K562 (cell line): ENCODE measurements around the gene SERPINA12. TPM values are rescaled to one million over a fixed set of nuclear protein-coding genes. Genes with fewer than 3 reads are reported as not detected.

ENCODE experiments used
- ATAC-seq: fragments of 200-7000 bp; cut with Tn5 transposase; 3 replicates; pipeline ENCODE4 v1.9.1; 2020; ENCODE audit warnings: moderate library complexity
- BruUV-seq: library from RNA; stranded (reverse); fragments of 400-500 nt; replicated peaks from 2 replicates; lab custom pipeline; 2021; lab: Mats Ljungman, UMichigan
- CTCF ChIA-PET: fragments of 300-600 bp; formaldehyde crosslinking; extraction: SDS; loops from one replicate; lab custom pipeline; 2021; ENCODE audit warnings: low intra/inter-chr PET ratio; lab: Yijun Ruan, JAX
- POLR2A ChIA-PET: fragments of 300-600, 350-650 bp; sonication (Branson Sonifier 250); formaldehyde crosslinking; extraction: SDS; loops from one replicate; lab custom pipeline; 2021; ENCODE audit warnings: antibody characterized with exemption, inconsistent platforms; lab: Yijun Ruan, JAX
- DNase-seq, 4 experiments: peaks; one replicate each; pipeline versions ENCODE4 v3.0.0 to v3.0.0-alpha.2; 2011 to 2018; ENCODE audit warnings: low spot score in 3 of 4, mixed read lengths in 3 of 4; ENCODE audit errors: extremely low read depth in 1 of 4
- FAIRE-seq: peaks from 2 replicates; lab custom pipeline; 2011; peaks lifted over from hg19 to GRCh38; lab: Jason Lieb, UNC
- H2AFZ ChIP-seq: 2 replicates; pipeline ENCODE4 v1.6.0; 2011; ENCODE audit warnings: low read depth, low read length, control low read depth, inconsistent platforms
- H3K27ac ChIP-seq: fragments of 200-600 bp; 3 replicates; pipeline ENCODE4 v1.8.0; 2011; ENCODE audit warnings: low read depth, mild to moderate bottlenecking, control low read depth, inconsistent platforms, low read length, moderate library complexity, mixed read lengths; ENCODE audit errors: extremely low read depth
- H3K27me3 ChIP-seq, 2 experiments: fragments of 300-600 bp in 1 of 2; 2 replicates in 1 of 2; 3 replicates in 1 of 2; pipeline versions ENCODE4 v1.6.0 to v1.8.0; 2011; ENCODE audit warnings: inconsistent platforms in 2 of 2, low read length in 2 of 2, mild to moderate bottlenecking in 1 of 2, mixed read lengths in 1 of 2, moderate library complexity in 1 of 2; ENCODE audit not compliant: control insufficient read depth in 2 of 2, insufficient read depth in 2 of 2
- H3K36me3 ChIP-seq: fragments of 300-600 bp; 3 replicates; pipeline ENCODE4 v1.8.0; 2011; ENCODE audit warnings: mild to moderate bottlenecking, low read length, inconsistent platforms; ENCODE audit not compliant: control insufficient read depth, insufficient read depth
- H3K4me1 ChIP-seq, 2 experiments: fragments of 200-600 bp in 1 of 2; replicated peaks in 1 of 2; 2 replicates in 1 of 2; 3 replicates in 1 of 2; pipeline versions ENCODE4 v1.5.1 to v1.8.0; 2011; ENCODE audit warnings: inconsistent platforms in 2 of 2, low read length in 2 of 2, mild to moderate bottlenecking in 1 of 2, mixed read lengths in 1 of 2, moderate library complexity in 1 of 2; ENCODE audit not compliant: control insufficient read depth in 2 of 2, insufficient read depth in 2 of 2
- H3K4me2 ChIP-seq: 2 replicates; pipeline ENCODE4 v1.6.1; 2011; ENCODE audit warnings: low read length, control low read depth, inconsistent platforms, mixed read lengths; ENCODE audit not compliant: insufficient read depth
- H3K4me3 ChIP-seq: fragments of 200-600 bp; sonication (generic), shearing (Covaris generic); 2 replicates; pipeline ENCODE4 v1.5.1; 2016; ENCODE audit warnings: control low read depth, inconsistent platforms
- H3K79me2 ChIP-seq: fragments of 200-600 bp; 3 replicates; pipeline ENCODE4 v1.8.0; 2011; ENCODE audit warnings: low read length, inconsistent platforms; ENCODE audit not compliant: control insufficient read depth, insufficient read depth
- H3K9ac ChIP-seq, 2 experiments: 2 replicates each; pipeline versions ENCODE4 v1.6.0 to v1.6.1; 2011; ENCODE audit warnings: low read depth in 2 of 2, low read length in 2 of 2, control low read depth in 1 of 2, inconsistent platforms in 1 of 2, mild to moderate bottlenecking in 1 of 2, mixed read lengths in 1 of 2; ENCODE audit not compliant: insufficient read depth in 1 of 2
- H3K9me1 ChIP-seq: one replicate; pipeline ENCODE4 v1.6.0; 2011; ENCODE audit warnings: inconsistent platforms, mild to moderate bottlenecking, low read length, moderate library complexity; ENCODE audit not compliant: control insufficient read depth, insufficient read depth
- H3K9me3 ChIP-seq: replicated peaks from 2 replicates; pipeline ENCODE4 v1.5.1; 2011; ENCODE audit warnings: low read depth, low read length, inconsistent platforms; ENCODE audit not compliant: control insufficient read depth, insufficient read depth
- H4K20me1 ChIP-seq: replicated peaks from 2 replicates; pipeline ENCODE4 v1.6.1; 2011; ENCODE audit warnings: low read length, inconsistent platforms, mixed read lengths; ENCODE audit not compliant: control insufficient read depth, insufficient read depth
- FOXA1 ChIP-seq: fragments of 450-650 bp; IDR thresholded peaks from 2 replicates; pipeline ENCODE4 v1.6.1; 2016; ENCODE audit warnings: mild to moderate bottlenecking, borderline replicate concordance
- IFI16 ChIP-seq: fragments of 250-450 bp; sonication (Bioruptor Pico); IDR thresholded peaks from 2 replicates; pipeline ENCODE4 v2.1.2; 2022; ENCODE audit warnings: mild to moderate bottlenecking, inconsistent platforms
- LARP7 ChIP-seq: fragments of 450-650 bp; IDR thresholded peaks from 2 replicates; pipeline ENCODE4 v1.6.1; 2016
- LEF1 ChIP-seq: fragments of 450-650 bp; IDR thresholded peaks from 2 replicates; pipeline ENCODE4 v1.6.1; 2016; ENCODE audit warnings: mild to moderate bottlenecking
- NFIX ChIP-seq: fragments of 250-450 bp; sonication (Bioruptor Pico); IDR thresholded peaks from 2 replicates; pipeline ENCODE4 v1.4.0; 2020; ENCODE audit warnings: low read depth, mild to moderate bottlenecking, moderate library complexity
- NFYB ChIP-seq: IDR thresholded peaks from 2 replicates; pipeline ENCODE4 v1.6.1; 2011; ENCODE audit warnings: mild to moderate bottlenecking, moderate library complexity; ENCODE audit not compliant: insufficient read length; ENCODE audit errors: extremely low read depth
- POLR2AphosphoS2 ChIP-seq: IDR thresholded peaks from 2 replicates; pipeline ENCODE4 v1.6.1; 2012; ENCODE audit warnings: low read length, improper control_type of control experiment
- PTBP1 ChIP-seq: fragments of 200-400 bp; formaldehyde crosslinking; IDR thresholded peaks from 2 replicates; pipeline ENCODE4 v1.6.1; 2017; ENCODE audit warnings: low read depth, low read length
- RBM22 ChIP-seq: fragments of 200-400 bp; formaldehyde crosslinking; IDR thresholded peaks from 2 replicates; pipeline ENCODE4 v1.6.1; 2018; ENCODE audit warnings: low read length, low read depth; ENCODE audit not compliant: poor library complexity, severe bottlenecking
- ZSCAN32 ChIP-seq: fragments of 450-650 bp; formaldehyde crosslinking; IDR thresholded peaks from 2 replicates; pipeline ENCODE4 v1.4.0; 2020; ENCODE audit warnings: mild to moderate bottlenecking, moderate library complexity
- WGBS: fragments of 100-300 bp; shearing (Covaris generic); methylation state at CpG from one replicate; pipeline ENCODE4 v1.1.6; 2016; ENCODE audit warnings: low coverage, mixed read lengths; ENCODE audit not compliant: insufficient coverage; ENCODE audit errors: missing lambda C conversion rate; 5-methylcytosine and 5-hydroxymethylcytosine counted together
- in situ Hi-C: fragments of 300-500 bp; cut with MboI; formaldehyde crosslinking; loops from 4 replicates; pipeline ENCODE4 v1.15.0; 2018; ENCODE audit warnings: inconsistent platforms, mixed read lengths
- intact Hi-C: fragments of 100-400 bp; cut with micrococcal nuclease; formaldehyde crosslinking; loops from 2 replicates; pipeline ENCODE4 v1.14.2; 2022
- polyA plus RNA-seq, 8 experiments: library from polyadenylated mRNA; depleted of rRNA in 4 of 8; stranded (reverse) in 5 of 8; unstranded in 3 of 8; fragments of >200 nt; fragmentation: Nextera tagmentation in 2 of 8; fragmentation: Illumina TruSeq in 1 of 8; extraction: Ambion mirVana in 2 of 8; extraction: Trizol in 1 of 8; gene quantifications; 2 replicates each; pipeline versions ENCODE4 v1.2.1 to v1.2.3, GENCODE V29; 2011 to 2014; ENCODE audit warnings: inconsistent platforms in 1 of 8, missing spikeins in 1 of 8
- total RNA-seq, 7 experiments: library from RNA; depleted of rRNA in 6 of 7; stranded (reverse); fragments of >200 nt in 6 of 7; fragmentation: Illumina TruSeq in 2 of 7; extraction: Trizol in 2 of 7; gene quantifications; 2 replicates each; pipeline versions ENCODE4 v1.2.1 to v1.2.3, GENCODE V29; 2011 to 2021; ENCODE audit warnings: low replicate concordance in 1 of 7
- TF ChIP-seq, protein P1 (sequence below): sonication (generic); formaldehyde crosslinking; IDR thresholded peaks from 2 replicates; pipeline ENCODE4 v1.8.0; 2022; ENCODE audit warnings: mild to moderate bottlenecking, missing genetic modification reagents
- TF ChIP-seq, protein P2 (sequence below): fragments of 450-650 bp; IDR thresholded peaks from 2 replicates; pipeline ENCODE4 v1.6.1; 2016; ENCODE audit warnings: missing biosample characterization, missing genetic modification characterization
- TF ChIP-seq, protein P3 (sequence below), 2 experiments: fragments of 450-650 bp; IDR thresholded peaks; 2 replicates each; pipeline ENCODE4 v1.6.1; 2018; ENCODE audit warnings: mild to moderate bottlenecking in 2 of 2, low read depth in 1 of 2; ENCODE audit not compliant: partially characterized antibody in 2 of 2

SERPINA12 gene
- total and polyA plus RNA-seq, 9 of the 15 experiments (the other 6 are each of a cell fraction or from before 2014, with no cell fraction given), result not detected

DNA sequence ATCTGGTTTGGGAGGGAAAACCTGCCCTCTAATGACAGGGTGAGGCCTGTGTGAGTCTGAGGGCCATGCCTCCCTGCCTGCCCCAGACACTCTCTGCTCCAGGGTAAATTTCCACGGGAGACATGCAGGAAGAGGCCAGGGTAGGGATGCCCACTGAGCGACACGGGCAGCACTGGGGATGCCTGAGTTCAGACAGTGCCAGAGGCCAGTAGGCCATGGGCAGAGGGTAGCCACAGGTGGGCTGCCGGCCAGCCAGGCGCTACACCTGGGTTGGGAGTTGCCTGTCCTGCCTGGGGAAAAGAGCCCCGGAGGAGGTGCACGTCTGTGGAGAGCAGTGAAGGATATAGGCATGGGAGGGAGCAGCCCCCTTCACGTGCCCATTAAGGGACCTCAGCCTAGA lies 3.6 kb downstream of the SERPINA12 start (continued):
- no peak for TF ChIP-seq LARP7
- no peak for TF ChIP-seq FOXA1
- no peak for TF ChIP-seq LEF1
- TF ChIP-seq PTBP1, result no peak
- TF ChIP-seq, protein P1, sequence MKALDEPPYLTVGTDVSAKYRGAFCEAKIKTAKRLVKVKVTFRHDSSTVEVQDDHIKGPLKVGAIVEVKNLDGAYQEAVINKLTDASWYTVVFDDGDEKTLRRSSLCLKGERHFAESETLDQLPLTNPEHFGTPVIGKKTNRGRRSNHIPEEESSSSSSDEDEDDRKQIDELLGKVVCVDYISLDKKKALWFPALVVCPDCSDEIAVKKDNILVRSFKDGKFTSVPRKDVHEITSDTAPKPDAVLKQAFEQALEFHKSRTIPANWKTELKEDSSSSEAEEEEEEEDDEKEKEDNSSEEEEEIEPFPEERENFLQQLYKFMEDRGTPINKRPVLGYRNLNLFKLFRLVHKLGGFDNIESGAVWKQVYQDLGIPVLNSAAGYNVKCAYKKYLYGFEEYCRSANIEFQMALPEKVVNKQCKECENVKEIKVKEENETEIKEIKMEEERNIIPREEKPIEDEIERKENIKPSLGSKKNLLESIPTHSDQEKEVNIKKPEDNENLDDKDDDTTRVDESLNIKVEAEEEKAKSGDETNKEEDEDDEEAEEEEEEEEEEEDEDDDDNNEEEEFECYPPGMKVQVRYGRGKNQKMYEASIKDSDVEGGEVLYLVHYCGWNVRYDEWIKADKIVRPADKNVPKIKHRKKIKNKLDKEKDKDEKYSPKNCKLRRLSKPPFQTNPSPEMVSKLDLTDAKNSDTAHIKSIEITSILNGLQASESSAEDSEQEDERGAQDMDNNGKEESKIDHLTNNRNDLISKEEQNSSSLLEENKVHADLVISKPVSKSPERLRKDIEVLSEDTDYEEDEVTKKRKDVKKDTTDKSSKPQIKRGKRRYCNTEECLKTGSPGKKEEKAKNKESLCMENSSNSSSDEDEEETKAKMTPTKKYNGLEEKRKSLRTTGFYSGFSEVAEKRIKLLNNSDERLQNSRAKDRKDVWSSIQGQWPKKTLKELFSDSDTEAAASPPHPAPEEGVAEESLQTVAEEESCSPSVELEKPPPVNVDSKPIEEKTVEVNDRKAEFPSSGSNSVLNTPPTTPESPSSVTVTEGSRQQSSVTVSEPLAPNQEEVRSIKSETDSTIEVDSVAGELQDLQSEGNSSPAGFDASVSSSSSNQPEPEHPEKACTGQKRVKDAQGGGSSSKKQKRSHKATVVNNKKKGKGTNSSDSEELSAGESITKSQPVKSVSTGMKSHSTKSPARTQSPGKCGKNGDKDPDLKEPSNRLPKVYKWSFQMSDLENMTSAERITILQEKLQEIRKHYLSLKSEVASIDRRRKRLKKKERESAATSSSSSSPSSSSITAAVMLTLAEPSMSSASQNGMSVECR (CRISPR knock-in tag), result no peak

DNA sequence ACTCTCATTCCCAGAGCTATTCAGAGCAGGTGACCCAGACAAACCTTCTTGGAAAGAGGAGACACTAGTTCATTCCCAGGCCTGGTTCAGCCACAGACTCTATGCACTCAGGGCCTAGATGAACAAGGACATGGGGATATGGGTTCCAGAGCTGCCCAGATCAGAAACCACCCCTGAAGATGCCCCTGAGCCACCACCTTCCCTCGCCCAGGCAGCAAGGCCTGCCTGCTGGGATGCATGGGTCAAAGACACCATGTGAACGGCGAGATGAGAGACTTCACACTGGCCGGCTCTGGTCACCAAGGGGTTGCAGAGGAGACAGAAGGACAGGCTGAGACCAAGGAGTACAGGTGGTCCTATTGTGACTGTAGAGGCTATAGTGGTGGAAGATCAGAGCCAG lies 4.1 kb downstream of the SERPINA12 start:
- ATAC-seq, result no peak
- POLR2A ChIA-PET, result no interaction called here
- Histone ChIP-seq H2AFZ (no peak overlapping the region), H3K4me3 (no peak overlapping the region), H3K9me1 (no peaks in the 10 kb centered on the region), H3K4me2 (no peak overlapping the region), H3K27me3 (no peaks in the 10 kb centered on the region), H3K27ac (no peak overlapping the region), H3K9ac (no peak overlapping the region), H3K79me2 (no peaks in the 10 kb centered on the region), H4K20me1 (no peaks in the 10 kb centered on the region), H3K4me1 (no peaks in the 10 kb centered on the region), H3K9me3 (no peaks in the 10 kb centered on the region), H3K36me3 (no peaks in the 10 kb centered on the region)
- FAIRE-seq, result no peak
- no TSS peak for BruUV-seq
- in situ Hi-C loops, result no loop called here
- CTCF ChIA-PET, result no interaction called here
- 0% methylated on average over 3 of the region's 4 CpGs for WGBS
- no peak for DNase-seq
- intact Hi-C loops, result no loop called here
- TF ChIP-seq RBM22 (no peak), NFYB (no peak), IFI16 (no peak), ZSCAN32 (CRISPR knock-in tag) (no peak), NFIX (no peak), POLR2AphosphoS2 (no peak)
- TF ChIP-seq, protein P2, sequence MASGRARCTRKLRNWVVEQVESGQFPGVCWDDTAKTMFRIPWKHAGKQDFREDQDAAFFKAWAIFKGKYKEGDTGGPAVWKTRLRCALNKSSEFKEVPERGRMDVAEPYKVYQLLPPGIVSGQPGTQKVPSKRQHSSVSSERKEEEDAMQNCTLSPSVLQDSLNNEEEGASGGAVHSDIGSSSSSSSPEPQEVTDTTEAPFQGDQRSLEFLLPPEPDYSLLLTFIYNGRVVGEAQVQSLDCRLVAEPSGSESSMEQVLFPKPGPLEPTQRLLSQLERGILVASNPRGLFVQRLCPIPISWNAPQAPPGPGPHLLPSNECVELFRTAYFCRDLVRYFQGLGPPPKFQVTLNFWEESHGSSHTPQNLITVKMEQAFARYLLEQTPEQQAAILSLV (tag), result no peak
- TF ChIP-seq, protein P3, sequence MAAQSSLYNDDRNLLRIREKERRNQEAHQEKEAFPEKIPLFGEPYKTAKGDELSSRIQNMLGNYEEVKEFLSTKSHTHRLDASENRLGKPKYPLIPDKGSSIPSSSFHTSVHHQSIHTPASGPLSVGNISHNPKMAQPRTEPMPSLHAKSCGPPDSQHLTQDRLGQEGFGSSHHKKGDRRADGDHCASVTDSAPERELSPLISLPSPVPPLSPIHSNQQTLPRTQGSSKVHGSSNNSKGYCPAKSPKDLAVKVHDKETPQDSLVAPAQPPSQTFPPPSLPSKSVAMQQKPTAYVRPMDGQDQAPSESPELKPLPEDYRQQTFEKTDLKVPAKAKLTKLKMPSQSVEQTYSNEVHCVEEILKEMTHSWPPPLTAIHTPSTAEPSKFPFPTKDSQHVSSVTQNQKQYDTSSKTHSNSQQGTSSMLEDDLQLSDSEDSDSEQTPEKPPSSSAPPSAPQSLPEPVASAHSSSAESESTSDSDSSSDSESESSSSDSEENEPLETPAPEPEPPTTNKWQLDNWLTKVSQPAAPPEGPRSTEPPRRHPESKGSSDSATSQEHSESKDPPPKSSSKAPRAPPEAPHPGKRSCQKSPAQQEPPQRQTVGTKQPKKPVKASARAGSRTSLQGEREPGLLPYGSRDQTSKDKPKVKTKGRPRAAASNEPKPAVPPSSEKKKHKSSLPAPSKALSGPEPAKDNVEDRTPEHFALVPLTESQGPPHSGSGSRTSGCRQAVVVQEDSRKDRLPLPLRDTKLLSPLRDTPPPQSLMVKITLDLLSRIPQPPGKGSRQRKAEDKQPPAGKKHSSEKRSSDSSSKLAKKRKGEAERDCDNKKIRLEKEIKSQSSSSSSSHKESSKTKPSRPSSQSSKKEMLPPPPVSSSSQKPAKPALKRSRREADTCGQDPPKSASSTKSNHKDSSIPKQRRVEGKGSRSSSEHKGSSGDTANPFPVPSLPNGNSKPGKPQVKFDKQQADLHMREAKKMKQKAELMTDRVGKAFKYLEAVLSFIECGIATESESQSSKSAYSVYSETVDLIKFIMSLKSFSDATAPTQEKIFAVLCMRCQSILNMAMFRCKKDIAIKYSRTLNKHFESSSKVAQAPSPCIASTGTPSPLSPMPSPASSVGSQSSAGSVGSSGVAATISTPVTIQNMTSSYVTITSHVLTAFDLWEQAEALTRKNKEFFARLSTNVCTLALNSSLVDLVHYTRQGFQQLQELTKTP (IDR thresholded peaks at IDR 0.05; ENCODE audit: low read depth in 1 of 2, partially characterized antibody in 2 of 2), result no peak
